ENCODE measurements around the gene ZNF253. TPM values are rescaled to one million over a fixed set of nuclear protein-coding genes. Genes with fewer than 3 reads are reported as not detected.

Gene ZNF253
- total and polyA plus RNA-seq, 2 of the 8 experiments (the other 6 are each of a cell fraction or from before 2014, with no cell fraction given), result 8.3 to 64.0 TPM

GRCh38 chr19:19877724-19878123 lies 12.0 kb downstream of the ZNF253 start:
- no peak overlapping the region for H4K91ac ChIP-seq (replicated peaks; ENCODE audit: insufficient read length, low read length)
- peaks cover 3 to 6% of the 10 kb centered on the region in 2 experiments for H4K20me1 ChIP-seq (replicated peaks in 1 of 2; ENCODE audit: control insufficient read depth in 1 of 2, insufficient read depth in 2 of 2, low read length in 2 of 2)
- no peak overlapping the region for H3K4ac ChIP-seq (replicated peaks; ENCODE audit: insufficient read length, low read depth, low read length)
- H3K4me3 ChIP-seq (ENCODE audit: extremely low read depth in 1 of 4, insufficient read depth in 2 of 4, low read depth in 3 of 4, low read length in 4 of 4), result no peak overlapping the region
- H2BK12ac ChIP-seq (ENCODE audit: low read depth, low read length), result no peak overlapping the region
- WGBS, 2 experiments (ENCODE audit: extremely low coverage in 1 of 2, insufficient coverage in 1 of 2, insufficient read length in 1 of 2, insufficient replicate concordance in 2 of 2, low coverage in 1 of 2, low lambda C conversion rate in 2 of 2, missing lambda C conversion rate in 1 of 2), result 93% methylated on average over 4 of the region's 4 CpGs; no CpG with 5 or more reads in 1 of the 2 experiments
- POLR2A ChIA-PET (ENCODE audit: partially characterized antibody), result interaction anchor here (4.0 to 19.0 kb wide), 3 partner anchors 12 to 20 kb away, joined by 23 to 453 read pairs (median 46); partner anchors contain the start of genes ZNF253 and ZNF93
- H3K9me3 ChIP-seq (ENCODE audit: insufficient read depth in 2 of 2, low read depth in 1 of 2, low read length in 1 of 2), result no peaks in the 10 kb centered on the region
- H2BK5ac ChIP-seq (ENCODE audit: low read depth, low read length), result no peak overlapping the region
- FAIRE-seq (no peak), DNase-seq (ENCODE audit: low read depth in 1 of 2, low spot score in 2 of 2) (no peak)
- H2BK20ac ChIP-seq (ENCODE audit: low read length), result no peak overlapping the region
- H3K9ac ChIP-seq (replicated peaks in 1 of 4; ENCODE audit: extremely low read depth in 1 of 4, low read depth in 3 of 4, low read length in 3 of 4), result no peak overlapping the region
- H4K8ac ChIP-seq (ENCODE audit: extremely low read depth, insufficient read depth, low read length), result no peak overlapping the region
- H2BK120ac ChIP-seq (replicated peaks; ENCODE audit: low read depth, low read length), result no peak overlapping the region
- H3K36me3 ChIP-seq (ENCODE audit: control insufficient read depth in 2 of 4, insufficient read depth in 4 of 4, low read length in 3 of 4), result peaks cover 0 to 53% (median 15%) of the 10 kb centered on the region in 4 experiments; a peak in 6 of 8 replicates
- no peaks in the 10 kb centered on the region for H3K27me3 ChIP-seq (replicated peaks in 1 of 4; ENCODE audit: control insufficient read depth in 3 of 4, extremely low read depth in 1 of 4, insufficient read depth in 3 of 4, low read length in 3 of 4)
- no peak overlapping the region for H3K27ac ChIP-seq (ENCODE audit: low read depth, low read length)
- H2AK5ac ChIP-seq (ENCODE audit: low read depth, low read length), result no peak overlapping the region
- CTCF ChIA-PET (ENCODE audit: partially characterized antibody), result no interaction called here
- no peaks in the 10 kb centered on the region; the same call in 1 of the 2 replicates for H3K79me1 ChIP-seq (ENCODE audit: low read depth, low read length)
- no peak overlapping the region for H3K56ac ChIP-seq (replicated peaks; ENCODE audit: insufficient read length, low read depth, low read length)
- peaks cover 17 to 92% of the 10 kb centered on the region in 2 experiments for H3K79me2 ChIP-seq (ENCODE audit: control insufficient read depth in 1 of 2, insufficient read depth in 2 of 2, low read length in 2 of 2)
- H2BK15ac ChIP-seq (ENCODE audit: low read length), result no peak overlapping the region
- no peaks in the 10 kb centered on the region for H3K23me2 ChIP-seq (ENCODE audit: low read depth, low read length)
- H4K5ac ChIP-seq (ENCODE audit: insufficient read length, low read depth, low read length), result no peak overlapping the region
- no peak overlapping the region for H3K23ac ChIP-seq (ENCODE audit: insufficient read length)
- H3K18ac ChIP-seq (ENCODE audit: extremely low read depth, low read length), result no peak overlapping the region
- no peak overlapping the region for H3K4me2 ChIP-seq (ENCODE audit: insufficient read depth in 1 of 2, low read depth in 2 of 2, low read length in 2 of 2)
- H3K4me1 ChIP-seq (replicated peaks in 1 of 4; ENCODE audit: control insufficient read depth in 3 of 4, insufficient read depth in 4 of 4, low read length in 3 of 4), result no peaks in the 10 kb centered on the region
- no peak overlapping the region for H2AFZ ChIP-seq (ENCODE audit: low read length)
- no peak overlapping the region for H3K14ac ChIP-seq (ENCODE audit: insufficient read length)
- TF ChIP-seq E2F6 (IDR thresholded peaks at IDR 0.05) (no peak), USF2 (IDR thresholded peaks at IDR 0.05; ENCODE audit: low read length) (no peak), BACH1 (IDR thresholded peaks at IDR 0.05; ENCODE audit: low read length) (no peak), POU5F1 (IDR thresholded peaks at IDR 0.05; ENCODE audit: low read depth, low read length) (no peak), ASH2L (IDR thresholded peaks at IDR 0.05; ENCODE audit: low read length) (no peak), TAF1 (IDR thresholded peaks at IDR 0.05; ENCODE audit: low read depth, low read length) (no peak), EP300 (IDR thresholded peaks at IDR 0.05; ENCODE audit: borderline replicate concordance in 1 of 2, low read depth in 2 of 2, low read length in 2 of 2) (no peak), POLR2AphosphoS5 (IDR thresholded peaks at IDR 0.05; ENCODE audit: low read depth, low read length) (no peak), KDM1A (IDR thresholded peaks at IDR 0.05; ENCODE audit: borderline replicate concordance, low read length) (no peak), TBP (IDR thresholded peaks at IDR 0.05; ENCODE audit: low read depth, low read length) (no peak), SUZ12 (IDR thresholded peaks at IDR 0.05; ENCODE audit: low read length) (no peak), SP2 (IDR thresholded peaks at IDR 0.05; ENCODE audit: low read length) (no peak), EGR1 (IDR thresholded peaks at IDR 0.05; ENCODE audit: borderline replicate concordance, low read depth, low read length) (no peak)

All from H1 (cell line).